ENCODE data around the gene TXLNB.
"Not testable (repeated sequence)": the region's sequence is repeated elsewhere in the genome, so short reads cannot be mapped to it uniquely, and the experiment has no call there.

TXLNB gene

DNA sequence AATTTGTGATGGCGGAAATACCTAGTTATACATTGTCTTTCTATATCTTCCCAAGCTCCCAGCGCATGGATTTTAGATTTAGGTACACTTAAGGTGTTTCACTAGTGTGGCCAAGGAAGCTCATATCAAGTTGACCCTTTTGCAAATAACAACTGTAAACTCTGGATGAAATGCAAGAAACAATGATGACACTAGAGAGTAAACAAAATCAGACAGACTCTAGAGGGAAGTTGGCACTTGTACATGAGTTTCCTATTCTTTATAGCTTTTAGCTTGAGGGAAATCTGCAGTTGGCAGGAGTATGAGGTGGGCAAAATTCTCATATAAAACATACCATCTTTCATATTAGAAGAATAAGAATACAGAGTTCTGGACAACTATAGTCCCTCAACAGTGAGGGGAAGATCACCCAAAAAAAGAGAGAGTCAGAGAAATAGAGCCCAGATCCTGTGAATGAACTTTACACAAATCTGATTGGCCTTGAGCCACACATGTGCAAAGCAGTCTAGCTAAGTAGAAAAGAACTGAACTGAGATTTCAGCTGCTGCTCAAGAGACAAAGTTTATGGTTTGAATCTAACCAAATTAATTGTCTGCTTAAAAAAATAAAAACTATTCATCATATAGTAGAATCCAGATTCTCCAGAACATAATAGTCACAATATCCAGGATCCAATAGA lies 26.1 kb downstream of the TXLNB start:
- no peak for DNase-seq

DNA sequence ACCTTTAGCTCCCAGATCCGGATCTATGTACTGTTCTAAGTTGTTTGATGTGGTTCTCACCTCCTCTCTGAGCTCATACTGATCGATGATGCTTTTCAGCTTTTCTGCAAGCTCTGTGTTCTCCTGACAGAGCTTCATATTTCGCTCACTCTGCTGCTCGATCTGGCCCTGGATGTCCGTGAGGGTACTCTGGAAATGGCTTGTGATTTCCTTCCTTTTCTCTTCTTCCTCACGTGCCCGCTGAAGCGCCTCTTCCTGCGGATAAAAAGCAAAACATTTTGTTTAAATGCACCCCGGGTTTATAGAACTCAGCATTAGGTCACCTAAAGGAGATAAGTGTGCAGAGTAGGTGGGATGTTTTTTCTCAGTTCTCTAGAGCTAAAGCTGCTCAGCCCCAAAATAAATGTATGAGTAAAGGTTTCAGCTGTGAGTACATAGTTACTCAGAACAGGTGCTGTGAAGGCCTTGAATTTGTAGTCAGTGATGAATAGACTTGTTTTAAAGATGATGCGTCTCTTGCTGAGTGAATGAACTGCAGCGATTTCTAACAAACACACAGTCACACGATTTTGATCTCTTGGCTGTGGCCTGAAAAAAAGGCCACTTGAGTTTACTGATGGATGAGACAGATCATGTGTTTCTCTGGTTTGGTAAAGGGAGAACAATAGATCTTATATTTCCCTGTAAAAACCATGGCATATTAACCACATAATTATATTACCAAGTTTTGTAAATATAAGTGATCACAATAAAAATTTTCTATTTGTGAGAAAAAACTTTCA lies 29.1 kb downstream of the TXLNB start:
- peak; percentile 56 for DNase-seq

DNA sequence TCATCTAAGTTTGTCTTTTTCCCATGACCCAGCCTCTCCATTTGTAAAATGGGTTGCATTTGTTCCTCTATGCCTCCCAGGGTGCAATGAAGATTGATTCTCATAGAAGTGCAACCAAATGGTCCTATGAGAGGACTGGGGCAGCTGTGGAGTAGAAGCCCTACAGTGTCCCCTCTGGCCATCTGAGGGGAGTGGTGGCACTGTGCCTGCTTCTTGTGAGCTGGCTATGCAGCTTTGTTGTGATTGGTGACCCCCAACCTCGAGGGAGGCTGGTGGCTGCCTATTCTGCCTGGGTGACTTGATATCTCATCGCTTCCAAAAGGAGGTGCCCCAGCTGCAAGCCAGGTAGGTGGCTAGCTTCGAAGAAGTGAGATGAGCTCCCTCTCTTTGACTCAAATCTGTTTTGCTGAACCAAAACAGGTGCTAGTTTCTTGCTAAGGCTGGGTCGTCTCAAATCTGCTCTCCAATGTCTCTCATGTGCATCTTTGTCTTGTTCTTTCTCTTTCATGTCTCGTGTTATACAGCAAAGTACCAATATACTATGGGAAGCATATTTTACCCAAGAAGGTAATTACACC lies 33.9 kb downstream of the TXLNB start:
- no peak for DNase-seq

GRCh38 chr6:139257291-139257690 lies 34.5 kb downstream of the TXLNB start:
- no peak for DNase-seq

DNA sequence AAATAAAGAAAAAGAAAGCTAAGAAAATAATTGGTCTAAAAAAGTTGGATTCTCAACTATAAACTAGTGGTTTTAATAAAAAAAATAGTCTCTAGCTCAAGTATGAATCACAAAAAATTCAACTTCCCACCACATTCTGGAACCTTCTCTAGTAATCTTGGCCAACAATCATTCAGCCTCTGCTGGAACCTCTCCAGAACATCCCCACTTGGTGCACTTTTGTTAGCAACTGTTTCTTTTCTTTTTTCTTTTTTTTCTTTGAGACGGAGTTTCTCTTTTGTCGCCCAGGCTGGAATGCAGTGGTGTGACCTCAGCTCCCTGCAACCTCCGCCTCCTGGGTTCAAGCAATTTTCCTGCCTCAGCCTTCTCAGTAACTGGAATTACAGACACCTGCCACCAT lies 35.7 kb downstream of the TXLNB start:
- DNase-seq = no peak

- no peak for DNase-seq
Observed at GRCh38 chr6:139254196-139254595, 37.6 kb downstream of the TXLNB start.

DNA sequence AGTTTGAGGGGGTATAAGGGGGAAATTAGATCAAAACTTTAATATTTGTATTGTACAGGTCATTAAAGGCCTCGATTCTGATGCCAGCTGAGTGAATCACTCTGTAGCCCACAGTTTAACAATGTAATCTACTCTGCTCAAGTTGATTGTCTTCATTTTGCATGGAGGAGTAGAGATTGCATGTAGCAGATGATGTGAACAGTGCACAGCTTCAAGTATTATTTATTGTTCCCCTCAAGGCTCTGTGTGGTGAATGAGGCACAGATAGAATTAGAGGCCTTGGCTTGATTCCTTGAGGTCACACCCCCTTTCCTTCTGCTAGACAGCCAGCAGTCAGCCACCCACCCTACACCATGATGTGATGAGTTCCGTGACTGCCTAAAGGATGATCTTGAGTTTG lies 38.1 kb downstream of the TXLNB start:
- no peak for DNase-seq

- DNase-seq = no peak
Observed at GRCh38 chr6:139251691-139252390, 40.0 kb downstream of the TXLNB start.

DNA sequence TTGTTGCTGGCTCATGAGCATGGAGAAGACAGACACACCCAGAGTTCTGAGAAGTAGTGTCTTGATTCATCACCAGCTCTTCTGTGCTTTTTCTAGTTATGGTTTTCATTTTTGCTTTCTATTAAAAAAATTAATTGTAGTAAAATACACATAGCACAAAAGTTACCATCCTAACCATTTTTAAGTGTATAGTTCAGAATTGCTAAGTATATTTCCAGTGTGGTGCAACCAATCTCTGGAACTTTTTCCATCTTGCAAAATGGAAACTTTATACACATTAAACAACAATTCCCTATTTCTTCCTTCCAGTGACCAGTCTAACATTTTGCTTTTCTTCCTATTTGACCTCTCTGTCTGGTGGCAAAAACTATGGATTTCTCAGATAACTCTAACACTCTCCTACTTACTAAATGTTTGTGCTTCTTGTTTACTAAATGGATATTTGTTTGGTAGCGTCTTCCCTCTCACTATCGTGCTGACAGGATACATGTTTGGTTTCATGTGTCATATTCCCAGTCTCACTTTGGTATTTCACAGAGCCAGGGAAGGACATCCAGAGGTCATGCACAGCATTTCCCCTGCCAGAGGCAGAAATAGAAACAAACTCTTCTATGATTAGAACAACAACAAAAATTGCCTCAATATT lies 40.6 kb downstream of the TXLNB start:
- DNase-seq = no peak

- DNase-seq = peak; percentile 29
Observed at GRCh38 chr6:139250296-139251044, 41.3 kb downstream of the TXLNB start.

DNA sequence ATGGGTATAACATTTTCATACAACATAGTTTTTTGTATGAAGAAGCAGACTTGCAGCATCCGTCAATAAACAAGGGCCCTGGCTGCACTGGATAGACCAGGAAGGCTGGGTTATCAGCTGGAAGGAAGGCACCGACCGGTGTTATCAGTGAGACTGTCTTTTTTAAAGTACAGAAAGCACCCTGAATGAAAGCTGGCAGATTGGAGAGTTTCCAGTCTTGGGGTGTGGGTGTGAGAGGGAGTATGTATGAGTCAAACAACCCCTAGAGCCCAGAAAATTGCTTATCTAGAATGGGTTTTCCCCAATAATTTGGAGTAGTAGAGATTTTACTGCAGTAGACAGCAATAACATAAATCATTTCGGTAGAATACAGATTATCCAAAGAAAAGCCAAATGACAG lies 42.4 kb downstream of the TXLNB start:
- DNase-seq = no peak

DNA sequence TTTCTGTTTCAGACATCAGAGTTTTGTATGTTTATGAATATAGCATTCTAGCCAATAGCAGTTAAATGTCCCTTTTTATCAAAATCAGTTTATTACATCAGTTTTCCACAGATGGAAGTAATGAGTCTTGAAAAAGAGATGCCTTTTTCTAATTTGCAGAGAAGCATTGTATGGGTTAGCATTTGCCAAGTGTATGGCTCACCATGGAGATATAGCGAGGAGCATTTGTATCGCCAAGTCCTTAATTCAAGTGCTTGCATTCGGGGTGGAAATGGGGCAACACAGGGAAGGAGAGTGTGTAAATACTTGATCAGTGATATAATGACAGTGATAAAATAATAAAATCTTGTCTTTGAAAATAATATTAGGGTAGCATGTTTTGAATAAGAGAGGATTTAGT lies 42.9 kb downstream of the TXLNB start:
- DNase-seq = no peak

DNA sequence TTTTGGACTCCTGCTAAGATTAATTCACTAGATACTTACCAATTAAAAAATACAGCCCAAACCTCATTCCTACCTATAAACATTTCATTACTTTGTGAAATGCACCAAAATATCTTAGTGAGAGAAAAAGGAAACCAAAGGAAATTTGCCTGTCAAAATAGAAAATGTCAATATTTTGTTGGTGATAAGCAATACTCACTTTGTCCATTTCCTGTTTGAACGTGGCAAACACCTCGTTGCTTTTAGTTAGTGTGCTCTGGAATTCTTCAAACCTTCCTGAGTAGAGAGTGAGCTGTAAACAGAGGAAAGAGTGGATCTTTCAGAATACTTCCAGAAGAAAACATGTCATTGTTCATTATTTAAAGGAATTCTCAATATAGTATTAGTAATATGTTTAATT lies 44.2 kb downstream of the TXLNB start:
- DNase-seq = no peak

DNA sequence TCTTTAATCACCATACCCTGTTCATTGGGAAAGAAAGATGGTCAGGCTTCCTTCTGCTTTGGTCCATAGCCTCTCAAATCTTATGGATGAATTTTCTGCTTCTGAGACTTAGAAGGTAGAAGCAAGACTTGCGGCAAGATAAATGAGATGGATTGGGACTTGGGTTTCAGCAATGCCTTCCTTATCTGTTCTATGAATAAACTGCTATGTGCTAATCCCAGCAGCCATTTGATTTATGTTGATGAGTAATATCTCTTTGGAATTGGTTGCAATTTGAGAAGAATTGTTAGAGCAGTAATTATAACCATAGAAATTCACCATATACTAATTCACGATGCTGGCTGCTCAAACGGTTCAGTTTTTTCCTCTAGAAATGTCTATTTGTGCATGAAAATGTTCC lies 48.3 kb downstream of the TXLNB start:
- DNase-seq = no peak

- no peak for DNase-seq
Observed at GRCh38 chr6:139242457-139243240, 49.1 kb downstream of the TXLNB start.

DNA sequence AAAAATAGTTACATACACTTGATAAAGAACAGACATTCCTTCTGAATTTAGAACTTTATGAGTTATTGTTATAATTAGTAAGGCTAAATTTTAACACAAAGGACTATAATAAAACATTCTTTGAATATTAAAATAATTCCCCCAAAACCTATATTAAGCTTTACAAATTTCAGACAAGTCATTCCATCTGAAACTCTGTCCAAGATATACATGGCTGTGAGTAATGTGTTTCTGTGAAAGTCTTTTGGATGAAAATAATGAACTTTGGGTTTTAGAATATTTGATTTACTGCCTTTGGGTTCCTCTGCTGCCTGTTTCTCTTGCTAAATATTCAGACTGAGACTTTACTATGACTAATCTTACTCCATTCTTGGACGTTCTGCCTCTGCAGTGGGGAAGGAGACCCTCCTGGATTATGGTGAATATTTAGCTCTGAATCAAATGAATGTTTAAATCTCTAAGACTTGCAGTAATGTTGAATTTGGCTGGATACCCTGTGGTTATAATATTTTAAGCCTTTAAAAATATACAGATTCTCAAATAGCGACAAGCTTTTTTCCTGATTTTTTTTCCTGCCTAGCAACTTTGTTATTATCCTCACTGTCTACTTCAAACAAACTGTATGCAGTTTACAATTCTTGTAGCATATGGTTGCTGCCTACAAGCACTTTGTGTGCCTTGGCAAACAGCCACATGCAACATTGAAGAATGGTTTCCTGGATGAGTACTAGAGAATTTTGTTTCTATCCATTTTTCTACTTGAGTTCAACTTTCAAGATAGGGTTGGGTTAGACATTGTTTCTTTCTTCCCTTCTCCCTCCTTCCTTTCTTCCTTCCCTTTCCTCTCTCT lies 51.4 kb downstream of the TXLNB start:
- peak; percentile 17 for DNase-seq

DNA sequence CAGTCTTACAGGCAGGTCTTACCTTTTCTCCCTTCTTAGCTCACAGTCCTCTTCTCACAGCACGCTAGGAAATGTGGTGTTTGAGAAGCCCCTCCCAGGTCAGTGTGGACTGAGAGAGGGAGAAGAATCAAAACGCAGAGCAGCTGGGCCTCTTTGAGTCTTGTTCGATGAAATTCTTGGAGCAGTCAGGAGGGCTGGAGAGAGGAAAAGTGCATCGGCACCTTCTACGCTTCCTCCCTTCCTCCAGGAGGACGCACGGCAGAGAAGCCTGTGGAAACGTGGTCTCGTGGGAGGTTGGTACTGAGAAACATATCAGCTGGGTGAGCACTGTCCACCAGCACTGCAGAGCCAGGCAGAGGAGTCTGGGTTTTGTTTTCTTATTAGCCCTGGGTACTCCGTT lies 52.7 kb downstream of the TXLNB start:
- no peak for DNase-seq

DNA sequence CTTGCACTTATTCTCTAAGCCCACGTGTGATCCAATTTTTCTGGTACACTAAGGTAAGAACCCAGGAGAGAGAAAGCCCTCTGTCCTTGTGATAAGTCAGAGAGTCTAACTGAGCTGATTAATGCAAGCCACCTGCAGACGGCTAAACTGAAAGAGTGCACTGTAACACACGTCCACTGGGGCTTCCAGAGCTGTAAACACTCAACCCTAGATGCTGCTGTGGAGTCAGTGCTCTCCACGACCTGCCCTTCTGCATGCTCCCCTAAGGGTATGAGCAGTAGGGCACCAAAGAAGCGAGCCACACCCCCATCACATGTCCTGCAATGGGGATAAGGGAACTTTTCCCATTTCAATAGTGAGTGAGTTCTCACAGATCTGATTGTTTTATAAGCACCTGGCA lies 55.7 kb downstream of the TXLNB start:
- no peak for DNase-seq

- DNase-seq = no peak
Observed at GRCh38 chr6:139235661-139236060, 56.1 kb downstream of the TXLNB start.

DNA sequence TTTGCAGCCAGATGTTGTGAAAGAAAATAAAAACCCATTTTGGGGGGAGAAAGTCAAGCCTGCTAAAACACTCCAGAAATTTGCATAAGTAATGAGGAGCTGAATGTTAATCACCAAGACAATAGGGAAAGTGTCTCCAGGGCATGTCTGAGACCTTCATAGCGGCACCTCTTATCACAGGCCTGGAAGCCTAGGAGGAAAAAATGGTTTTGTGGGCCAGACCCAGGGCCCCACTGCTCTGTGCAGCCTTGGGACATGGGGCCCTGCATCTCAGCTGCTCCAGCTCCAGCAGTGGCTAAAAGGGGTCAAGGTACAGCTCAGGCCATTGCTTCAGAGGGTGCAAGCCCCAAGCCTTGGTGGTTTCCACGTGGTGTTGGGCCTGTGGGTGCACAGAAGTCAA lies 57.6 kb downstream of the TXLNB start:
- not testable (repeated sequence) for DNase-seq

- DNase-seq = no peak
Observed at GRCh38 chr6:139231206-139231605, 60.6 kb downstream of the TXLNB start.

Measured in NCI-H1092 treated with DMSO at 0.1 percent for 48 hours (cell line).